SK-N-SH treated with all-trans-retinoic acid at 6 μM for 48 hours (cell line): ENCODE data around the gene GP1BA.

Source experiments
- ARNTL ChIP-seq: fragments of 450-650 bp; formaldehyde crosslinking; IDR thresholded peaks from 2 replicates; pipeline ENCODE4 v1.5.0; 2020; ENCODE audit warnings: low read depth, mild to moderate bottlenecking, moderate library complexity, borderline replicate concordance
- CREB5 ChIP-seq: fragments of 250-450 bp; sonication (Bioruptor Pico); IDR thresholded peaks from 2 replicates; pipeline ENCODE4 v1.5.1; 2020; ENCODE audit warnings: low read depth, mild to moderate bottlenecking, moderate library complexity
- ISL1 ChIP-seq: fragments of 250-450 bp; sonication (Bioruptor Pico); IDR thresholded peaks from 2 replicates; pipeline ENCODE4 v2.1.2; 2022; ENCODE audit warnings: mild to moderate bottlenecking, moderate library complexity
- PPARA ChIP-seq: fragments of 250-450 bp; sonication (Bioruptor Pico); IDR thresholded peaks from 2 replicates; pipeline ENCODE4 v1.5.0; 2020; ENCODE audit warnings: mild to moderate bottlenecking, borderline replicate concordance
- TCF4 ChIP-seq: fragments of 250-450 bp; sonication (Bioruptor Pico); IDR thresholded peaks from 2 replicates; pipeline ENCODE4 v1.8.0; 2021; ENCODE audit warnings: mild to moderate bottlenecking, moderate library complexity, borderline replicate concordance
- ZFP3 ChIP-seq: fragments of 250-450 bp; sonication (Bioruptor Pico); IDR thresholded peaks from 2 replicates; pipeline ENCODE4 v1.5.0; 2020; ENCODE audit warnings: mild to moderate bottlenecking, moderate library complexity
- ZFP30 ChIP-seq: fragments of 450-650 bp; formaldehyde crosslinking; IDR thresholded peaks from 2 replicates; pipeline ENCODE4 v1.5.0; 2022; ENCODE audit warnings: mild to moderate bottlenecking, moderate library complexity
- ZNF8 ChIP-seq: fragments of 450-650 bp; formaldehyde crosslinking; IDR thresholded peaks from 2 replicates; pipeline ENCODE4 v1.5.0; 2020; ENCODE audit warnings: mild to moderate bottlenecking, moderate library complexity

GRCh38 chr17:4933646-4934045, 1.6 kb downstream of the GP1BA start:
- TF ChIP-seq ZNF8 (CRISPR knock-in tag) (no peak), ISL1 (CRISPR knock-in tag) (no peak), PPARA (CRISPR knock-in tag) (no peak), ARNTL (CRISPR knock-in tag) (no peak), ZFP3 (CRISPR knock-in tag) (no peak), CREB5 (CRISPR knock-in tag) (no peak), TCF4 (CRISPR knock-in tag) (no peak), ZFP30 (CRISPR knock-in tag) (no peak)
